CD4-positive, alpha-beta T cell (primary cell): ENCODE measurements around the gene SPATA21. TPM values are rescaled to one million over a fixed set of nuclear protein-coding genes. Genes with fewer than 3 reads are reported as not detected.

ENCODE experiments used
- ATAC-seq: fragments of 200-7000 bp; cut with Tn5 transposase; one replicate; pipeline ENCODE4 v1.10.0; 2022; ENCODE audit warnings: mild to moderate bottlenecking; ENCODE audit not compliant: poor library complexity
- CTCF ChIA-PET: fragments of 350-600 bp; sonication (Branson Sonifier 250); formaldehyde crosslinking; loops from one replicate; lab custom pipeline; 2021; ENCODE audit warnings: antibody characterized with exemption, inconsistent platforms; lab: Charles Lee
- POLR2A ChIA-PET: fragments of 350-600 bp; sonication (Branson Sonifier 250); formaldehyde crosslinking; loops from one replicate; lab custom pipeline; 2021; ENCODE audit warnings: antibody characterized with exemption, inconsistent platforms; lab: Charles Lee
- DNase-seq, 14 experiments: peaks; one replicate each; pipeline ENCODE4 v3.0.0-alpha.2; 2013 to 2020; ENCODE audit warnings: mixed read lengths in 2 of 14
- H3K27ac ChIP-seq, 2 donors: one replicate each; pipeline versions ENCODE4 v1.5.1 to v1.7.0; 2013; ENCODE audit warnings: low read length in 2 of 2, low read depth in 1 of 2, mild to moderate bottlenecking in 1 of 2
- H3K27me3 ChIP-seq, 2 experiments: 1 replicate in 1 of 2; 2 replicates in 1 of 2; pipeline versions ENCODE4 v1.6.1 to v1.7.0; 2013; ENCODE audit warnings: low read length in 2 of 2, control low read depth in 1 of 2, mild to moderate bottlenecking in 1 of 2, moderate library complexity in 1 of 2; ENCODE audit not compliant: insufficient read depth in 2 of 2, control insufficient read depth in 1 of 2
- H3K36me3 ChIP-seq: one replicate; pipeline ENCODE4 v1.6.1; 2013; ENCODE audit warnings: low read length, control low read depth; ENCODE audit not compliant: insufficient read depth
- H3K4me1 ChIP-seq: one replicate; pipeline ENCODE4 v1.6.1; 2013; ENCODE audit warnings: low read length, control low read depth; ENCODE audit not compliant: insufficient read depth
- H3K4me3 ChIP-seq: one replicate; pipeline ENCODE4 v1.5.1; 2013; ENCODE audit warnings: mild to moderate bottlenecking, low read length, moderate library complexity
- H3K9me3 ChIP-seq, 2 experiments: 1 replicate in 1 of 2; 2 replicates in 1 of 2; pipeline versions ENCODE4 v1.6.1 to v1.7.0; 2013; ENCODE audit warnings: low read length in 2 of 2, mild to moderate bottlenecking in 2 of 2, control low read depth in 1 of 2, moderate library complexity in 1 of 2; ENCODE audit not compliant: control insufficient read depth in 1 of 2, insufficient read depth in 1 of 2
- H3K27ac Mint-ChIP-seq: one replicate; pipeline ENCODE4 v1.8.0; 2020; ENCODE audit warnings: mixed read lengths
- H3K27me3 Mint-ChIP-seq: one replicate; pipeline ENCODE4 v1.8.0; 2021; ENCODE audit warnings: mixed read lengths
- H3K36me3 Mint-ChIP-seq: one replicate; pipeline ENCODE4 v1.8.0; 2021; ENCODE audit warnings: low read depth, mixed read lengths
- H3K4me1 Mint-ChIP-seq: one replicate; pipeline ENCODE4 v1.8.0; 2021; ENCODE audit warnings: low read depth, mixed read lengths
- H3K4me3 Mint-ChIP-seq: one replicate; pipeline ENCODE4 v1.8.0; 2020; ENCODE audit warnings: mild to moderate bottlenecking, mixed read lengths
- H3K9me3 Mint-ChIP-seq: one replicate; pipeline ENCODE4 v1.8.0; 2020; ENCODE audit warnings: mixed read lengths
- CTCF ChIP-seq: fragments of 200-600 bp; IDR thresholded peaks from one replicate; pipeline ENCODE4 v1.8.0; 2022; ENCODE audit warnings: antibody characterized with exemption, mild to moderate bottlenecking
- intact Hi-C, 2 experiments: fragments of 100-400 bp; cut with DNase I in 1 of 2; cut with micrococcal nuclease in 1 of 2; formaldehyde crosslinking; loops; one replicate each; pipeline versions ENCODE4 v1.15.1 to v1.9.0; 2023 to 2025; cut with DNase I, micrococcal nuclease
- total RNA-seq, 174 experiments: library from RNA in 2 of 174; stranded (reverse) in 2 of 174; gene quantifications; one replicate each; pipeline ENCODE4 v1.2.3 and lab custom pipeline; 2021 to 2026

Gene SPATA21
- total RNA-seq, 2 experiments from 2014 or later: not detected

GRCh38 chr1:16413191-16413590 lies 24.0 kb downstream of the SPATA21 start:
- no peak for ATAC-seq
- CTCF ChIA-PET: no interaction called here

GRCh38 chr1:16410803-16411202 lies 26.4 kb downstream of the SPATA21 start:
- Histone ChIP-seq H3K36me3 (no peaks in the 10 kb centered on the region), H3K27ac (no peak overlapping the region), H3K9me3 (no peaks in the 10 kb centered on the region), H3K4me3 (no peak overlapping the region), H3K27me3 (no peaks in the 10 kb centered on the region), H3K4me1 (no peaks in the 10 kb centered on the region)
- POLR2A ChIA-PET: no interaction called here
- Mint-ChIP-seq H3K4me1 (no peaks in the 10 kb centered on the region), H3K9me3 (no peaks in the 10 kb centered on the region), H3K4me3 (no peak overlapping the region), H3K36me3 (no peaks in the 10 kb centered on the region), H3K27me3 (no peaks in the 10 kb centered on the region), H3K27ac (no peak overlapping the region)
- DNase-seq: no peak
- CTCF ChIA-PET: no interaction called here
- no peak for TF ChIP-seq CTCF
- no peak for ATAC-seq
- intact Hi-C loops: no loop called here

More at GRCh38 chr1:16413191-16413590, 24.0 kb downstream of the SPATA21 start:
- Histone ChIP-seq H3K4me1 (no peaks in the 10 kb centered on the region), H3K4me3 (no peak overlapping the region), H3K36me3 (no peaks in the 10 kb centered on the region), H3K27ac (no peak overlapping the region), H3K9me3 (no peaks in the 10 kb centered on the region), H3K27me3 (no peaks in the 10 kb centered on the region)
- no peak for DNase-seq
- no peak for TF ChIP-seq CTCF
- no peaks in the 10 kb centered on the region for H3K36me3 Mint-ChIP-seq
- POLR2A ChIA-PET: no interaction called here
- intact Hi-C loops: no loop called here
- H3K9me3 Mint-ChIP-seq: no peaks in the 10 kb centered on the region
- H3K4me3 Mint-ChIP-seq: no peak overlapping the region
- no peak overlapping the region for H3K27ac Mint-ChIP-seq
- no peaks in the 10 kb centered on the region for H3K27me3 Mint-ChIP-seq
- no peaks in the 10 kb centered on the region for H3K4me1 Mint-ChIP-seq

GRCh38 chr1:16409536-16410152 lies 27.6 kb downstream of the SPATA21 start:
- H3K9me3 Mint-ChIP-seq: no peaks in the 10 kb centered on the region
- H3K36me3 Mint-ChIP-seq: no peaks in the 10 kb centered on the region
- DNase-seq (no peak), ATAC-seq (no peak)
- no peak overlapping the region for H3K4me3 ChIP-seq
- CTCF ChIA-PET: no interaction called here
- H3K27me3 Mint-ChIP-seq: no peaks in the 10 kb centered on the region
- intact Hi-C loops: no loop called here
- POLR2A ChIA-PET: no interaction called here
- H3K27me3 ChIP-seq: no peaks in the 10 kb centered on the region
- H3K27ac ChIP-seq: no peak overlapping the region
- H3K9me3 ChIP-seq: no peaks in the 10 kb centered on the region
- no peaks in the 10 kb centered on the region for H3K4me1 Mint-ChIP-seq
- H3K4me1 ChIP-seq: no peaks in the 10 kb centered on the region
- H3K27ac Mint-ChIP-seq: no peak overlapping the region
- no peak for TF ChIP-seq CTCF
- H3K4me3 Mint-ChIP-seq: no peak overlapping the region
- H3K36me3 ChIP-seq: no peaks in the 10 kb centered on the region
